Type B pancreatic cell (in vitro differentiated cells): Measurements from ENCODE around the gene LMX1B. TPM values are rescaled to one million over a fixed set of nuclear protein-coding genes. Genes with fewer than 3 reads are reported as not detected.

Experiments
- DNase-seq: peaks from one replicate; pipeline ENCODE4 v3.0.0; 2021; ENCODE audit warnings: mixed read lengths; ENCODE audit not compliant: unreplicated experiment; ENCODE audit errors: extremely low spot score
- H3K27ac Mint-ChIP-seq: 2 replicates; pipeline ENCODE4 v1.8.0; 2021; ENCODE audit warnings: mild to moderate bottlenecking, mixed read lengths
- H3K27me3 Mint-ChIP-seq: 2 replicates; pipeline ENCODE4 v1.8.0; 2021; ENCODE audit warnings: mixed read lengths
- H3K36me3 Mint-ChIP-seq: 2 replicates; pipeline ENCODE4 v1.8.0; 2021; ENCODE audit warnings: mixed read lengths
- H3K4me1 Mint-ChIP-seq: one replicate; pipeline ENCODE4 v1.8.0; 2021; ENCODE audit warnings: mixed read lengths; ENCODE audit not compliant: unreplicated experiment
- H3K4me3 Mint-ChIP-seq: 2 replicates; pipeline ENCODE4 v1.8.0; 2021; ENCODE audit warnings: mild to moderate bottlenecking, mixed read lengths
- H3K9me3 Mint-ChIP-seq: 2 replicates; pipeline ENCODE4 v1.8.0; 2021; ENCODE audit warnings: mixed read lengths
- total RNA-seq: library from RNA; stranded (reverse); gene quantifications from 2 replicates; pipeline ENCODE4 v1.2.1, GENCODE V29; 2021; ENCODE audit warnings: low replicate concordance
- TF ChIP-seq, protein P1 (sequence below): fragments of 200-600 bp; sonication (generic); conservative IDR thresholded peaks from 2 replicates; pipeline ENCODE4 v1.5.0; 2021; ENCODE audit warnings: antibody characterized with exemption, mild to moderate bottlenecking

LMX1B gene
- total RNA-seq, 1 donor from 2014 or later, result 13.6 TPM

DNA sequence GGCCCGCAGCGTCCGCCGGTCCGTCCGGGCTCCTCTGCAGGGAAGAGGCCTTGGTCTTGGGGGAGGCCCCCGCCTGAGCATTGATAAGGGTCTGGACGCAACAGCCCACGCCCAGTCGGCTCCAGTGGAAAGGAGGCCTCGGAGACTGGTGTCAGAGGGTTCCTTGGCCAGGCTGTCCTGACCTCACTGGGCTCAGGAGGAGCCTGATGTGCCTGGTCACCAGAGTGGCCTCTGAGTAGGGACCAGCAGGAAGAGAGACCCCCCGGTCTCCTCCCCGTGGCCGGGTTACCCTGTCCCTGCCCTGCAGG lies 13.2 kb downstream of the LMX1B start:
- Mint-ChIP-seq H3K27me3 (peaks cover 73% of the 10 kb centered on the region), H3K27ac (no peak overlapping the region), H3K4me3 (no peak overlapping the region), H3K9me3 (no peaks in the 10 kb centered on the region), H3K36me3 (no peaks in the 10 kb centered on the region), H3K4me1 (peaks cover 25% of the 10 kb centered on the region)
- DNase-seq, result no peak
- TF ChIP-seq, protein P1, sequence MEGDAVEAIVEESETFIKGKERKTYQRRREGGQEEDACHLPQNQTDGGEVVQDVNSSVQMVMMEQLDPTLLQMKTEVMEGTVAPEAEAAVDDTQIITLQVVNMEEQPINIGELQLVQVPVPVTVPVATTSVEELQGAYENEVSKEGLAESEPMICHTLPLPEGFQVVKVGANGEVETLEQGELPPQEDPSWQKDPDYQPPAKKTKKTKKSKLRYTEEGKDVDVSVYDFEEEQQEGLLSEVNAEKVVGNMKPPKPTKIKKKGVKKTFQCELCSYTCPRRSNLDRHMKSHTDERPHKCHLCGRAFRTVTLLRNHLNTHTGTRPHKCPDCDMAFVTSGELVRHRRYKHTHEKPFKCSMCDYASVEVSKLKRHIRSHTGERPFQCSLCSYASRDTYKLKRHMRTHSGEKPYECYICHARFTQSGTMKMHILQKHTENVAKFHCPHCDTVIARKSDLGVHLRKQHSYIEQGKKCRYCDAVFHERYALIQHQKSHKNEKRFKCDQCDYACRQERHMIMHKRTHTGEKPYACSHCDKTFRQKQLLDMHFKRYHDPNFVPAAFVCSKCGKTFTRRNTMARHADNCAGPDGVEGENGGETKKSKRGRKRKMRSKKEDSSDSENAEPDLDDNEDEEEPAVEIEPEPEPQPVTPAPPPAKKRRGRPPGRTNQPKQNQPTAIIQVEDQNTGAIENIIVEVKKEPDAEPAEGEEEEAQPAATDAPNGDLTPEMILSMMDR, result no peak

DNA sequence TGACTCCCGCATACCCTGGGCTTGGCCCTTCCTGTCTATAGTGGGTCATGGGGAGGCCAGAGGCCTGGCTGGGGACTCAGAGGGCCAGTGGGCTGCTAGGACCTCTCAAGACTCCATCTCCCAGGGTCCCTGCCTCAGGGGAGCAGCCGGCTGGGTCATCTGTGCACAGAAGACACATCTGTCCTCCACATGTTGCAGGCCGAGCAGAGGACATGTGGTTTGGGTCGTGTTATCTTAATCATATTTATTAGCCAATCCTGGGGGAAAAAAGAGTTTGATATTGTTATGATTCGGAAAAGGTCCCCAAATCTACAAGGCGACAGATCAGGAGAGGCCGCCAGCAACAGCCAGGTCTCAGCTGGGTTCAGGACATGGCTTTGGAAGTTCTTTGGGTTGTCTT lies 14.4 kb downstream of the LMX1B start:
- H3K4me1 Mint-ChIP-seq, result peaks cover 27% of the 10 kb centered on the region
- no peaks in the 10 kb centered on the region for H3K36me3 Mint-ChIP-seq
- H3K9me3 Mint-ChIP-seq, result no peaks in the 10 kb centered on the region
- peaks cover 63% of the 10 kb centered on the region for H3K27me3 Mint-ChIP-seq
- no peak for DNase-seq
- H3K27ac Mint-ChIP-seq, result peak overlapping the region; percentile 29
- peak overlapping the region; percentile 26 for H3K4me3 Mint-ChIP-seq
- TF ChIP-seq, protein P1, result no peak

DNA sequence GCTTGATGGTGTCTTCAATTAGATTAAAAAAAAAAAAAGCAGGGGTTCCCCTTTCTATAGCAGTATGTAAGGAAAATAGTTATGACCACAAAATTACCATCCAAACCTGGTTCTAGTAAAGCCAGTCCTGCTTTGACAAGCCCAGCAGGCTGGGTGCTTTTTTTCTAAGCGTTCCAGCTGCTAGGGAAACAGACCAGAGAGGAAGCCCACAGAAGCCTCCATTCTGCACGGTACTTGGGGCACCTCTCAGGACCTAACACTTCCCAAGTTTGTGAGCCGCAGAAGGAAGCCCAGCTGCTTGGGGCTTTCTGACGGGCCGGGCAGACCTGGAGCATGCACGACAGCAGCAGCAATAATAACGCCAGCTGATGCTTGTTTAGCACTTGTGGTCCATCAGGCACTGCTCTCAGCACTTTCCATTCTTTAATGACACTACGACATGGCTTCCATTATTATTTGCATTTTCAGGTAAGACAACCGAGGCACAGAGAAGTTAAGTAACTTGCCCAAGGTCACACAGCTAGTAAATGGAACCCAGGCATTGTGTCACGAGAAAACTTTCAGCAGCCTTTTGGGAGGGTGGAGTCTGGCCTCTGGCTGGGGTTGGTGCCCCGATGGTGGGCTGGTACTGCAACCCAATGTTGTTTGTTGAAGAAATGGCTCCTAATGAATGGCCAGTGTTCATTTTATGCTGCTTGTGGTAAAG lies 15.4 kb downstream of the LMX1B start:
- Mint-ChIP-seq H3K4me1 (peaks cover 27% of the 10 kb centered on the region), H3K4me3 (no peak overlapping the region), H3K36me3 (no peaks in the 10 kb centered on the region), H3K9me3 (no peaks in the 10 kb centered on the region), H3K27me3 (peaks cover 58% of the 10 kb centered on the region), H3K27ac (no peak overlapping the region)
- TF ChIP-seq, protein P1, result no peak
- no peak for DNase-seq

DNA sequence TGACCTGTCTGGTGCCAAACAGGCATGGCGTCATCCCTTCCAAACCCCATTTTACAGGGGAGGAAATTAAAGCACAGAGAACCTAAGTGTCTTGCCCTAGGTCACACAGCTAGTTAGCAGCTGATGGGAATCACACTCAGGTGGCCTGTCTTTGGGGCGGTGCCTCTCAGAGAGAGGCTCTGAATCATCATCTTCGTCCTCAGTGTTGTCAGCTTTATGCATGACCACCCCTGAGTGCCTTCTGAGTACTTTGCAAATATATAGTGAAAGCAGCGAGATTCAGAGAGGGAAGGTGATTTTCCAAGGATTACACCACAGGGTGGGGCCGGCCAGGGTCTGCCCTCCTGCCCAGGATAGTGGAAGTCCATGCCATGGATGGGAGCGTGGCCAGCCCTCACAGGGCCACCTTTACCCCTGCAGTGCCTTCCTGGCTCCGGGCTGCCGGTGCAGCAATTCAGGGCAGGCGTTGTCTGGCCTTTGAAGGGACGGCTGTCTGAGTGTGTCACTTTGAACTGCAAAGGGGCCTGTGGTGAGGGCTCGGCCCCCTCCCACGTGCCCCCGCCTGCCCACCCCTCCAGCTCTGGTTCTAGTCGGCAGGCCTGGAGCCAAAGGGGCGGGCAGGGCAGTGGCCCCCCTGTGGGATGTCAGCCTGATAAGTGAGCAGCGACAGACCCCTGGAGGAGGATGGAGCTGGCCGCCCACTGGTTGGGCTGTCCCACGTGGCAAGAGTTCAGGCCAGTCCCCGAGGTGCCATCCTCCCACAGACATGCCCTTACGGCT lies 16.9 kb downstream of the LMX1B start:
- Mint-ChIP-seq H3K9me3 (no peaks in the 10 kb centered on the region), H3K4me1 (peaks cover 31% of the 10 kb centered on the region), H3K27ac (no peak overlapping the region), H3K36me3 (no peaks in the 10 kb centered on the region), H3K4me3 (no peak overlapping the region), H3K27me3 (peaks cover 48% of the 10 kb centered on the region)
- TF ChIP-seq, protein P1, result no peak
- DNase-seq, result no peak

DNA sequence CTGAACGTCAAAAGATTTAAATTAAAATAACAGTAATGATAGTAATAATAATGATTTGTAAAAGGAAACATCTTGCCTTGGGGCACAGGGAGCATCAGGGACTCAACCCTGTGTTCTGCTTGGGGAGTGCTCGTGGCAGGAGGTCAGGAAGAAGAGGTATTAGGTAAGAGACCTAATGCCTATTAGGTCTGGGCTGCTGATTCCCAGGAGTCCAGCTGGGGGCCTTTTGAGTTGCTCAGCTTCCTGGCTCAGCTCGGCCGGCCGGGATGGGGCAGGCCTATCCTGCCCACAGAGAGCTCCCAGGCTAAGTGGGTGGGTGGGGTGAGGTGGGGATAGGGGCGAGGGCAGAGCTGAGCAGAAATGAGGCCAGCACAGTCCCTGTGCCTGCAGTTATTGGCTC lies 17.5 kb downstream of the LMX1B start:
- Mint-ChIP-seq H3K4me1 (peaks cover 31% of the 10 kb centered on the region), H3K27me3 (peaks cover 46% of the 10 kb centered on the region), H3K27ac (no peak overlapping the region), H3K4me3 (no peak overlapping the region), H3K36me3 (no peaks in the 10 kb centered on the region), H3K9me3 (no peaks in the 10 kb centered on the region)
- TF ChIP-seq, protein P1, result no peak
- no peak for DNase-seq
